OCI-LY1 (cell line): ENCODE measurements around the gene PTPRG.

Source experiments
- EZH2 ChIP-seq: fragments of 200-600 bp; sonication (generic), shearing (Covaris generic); IDR thresholded peaks from 2 replicates; pipeline ENCODE4 v1.8.0; 2017; ENCODE audit warnings: borderline replicate concordance, mixed run types, mild to moderate bottlenecking, antibody characterized with exemption, low read length, moderate library complexity, mixed read lengths
- TF ChIP-seq, protein P1 (sequence below): fragments of 200-600 bp; sonication (generic), shearing (Covaris generic); IDR thresholded peaks from 2 replicates; pipeline ENCODE4 v1.5.1; 2017; ENCODE audit warnings: mild to moderate bottlenecking, antibody characterized with exemption, low read length, moderate library complexity, mixed read lengths

DNA sequence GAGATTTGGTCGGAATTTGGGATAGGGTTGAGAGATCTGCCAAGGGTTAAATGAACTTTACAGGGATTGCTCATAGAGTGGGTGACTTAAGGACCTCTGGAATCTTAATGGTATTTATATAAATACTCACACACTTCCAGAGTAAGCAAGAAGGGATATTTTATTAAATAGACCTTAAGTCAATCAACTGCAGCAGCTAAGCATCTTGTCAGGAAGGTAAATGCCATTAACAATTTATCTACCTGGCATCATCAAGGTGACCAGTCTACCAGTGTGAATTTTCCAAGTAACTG lies 688.1 kb downstream of the PTPRG start:
- TF ChIP-seq, protein P1, sequence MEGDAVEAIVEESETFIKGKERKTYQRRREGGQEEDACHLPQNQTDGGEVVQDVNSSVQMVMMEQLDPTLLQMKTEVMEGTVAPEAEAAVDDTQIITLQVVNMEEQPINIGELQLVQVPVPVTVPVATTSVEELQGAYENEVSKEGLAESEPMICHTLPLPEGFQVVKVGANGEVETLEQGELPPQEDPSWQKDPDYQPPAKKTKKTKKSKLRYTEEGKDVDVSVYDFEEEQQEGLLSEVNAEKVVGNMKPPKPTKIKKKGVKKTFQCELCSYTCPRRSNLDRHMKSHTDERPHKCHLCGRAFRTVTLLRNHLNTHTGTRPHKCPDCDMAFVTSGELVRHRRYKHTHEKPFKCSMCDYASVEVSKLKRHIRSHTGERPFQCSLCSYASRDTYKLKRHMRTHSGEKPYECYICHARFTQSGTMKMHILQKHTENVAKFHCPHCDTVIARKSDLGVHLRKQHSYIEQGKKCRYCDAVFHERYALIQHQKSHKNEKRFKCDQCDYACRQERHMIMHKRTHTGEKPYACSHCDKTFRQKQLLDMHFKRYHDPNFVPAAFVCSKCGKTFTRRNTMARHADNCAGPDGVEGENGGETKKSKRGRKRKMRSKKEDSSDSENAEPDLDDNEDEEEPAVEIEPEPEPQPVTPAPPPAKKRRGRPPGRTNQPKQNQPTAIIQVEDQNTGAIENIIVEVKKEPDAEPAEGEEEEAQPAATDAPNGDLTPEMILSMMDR: no peak
- no peak for TF ChIP-seq EZH2
